HUDEP-2 (cell line): ENCODE data around the gene TMEM115.

Source experiments
- DNase-seq, 76 experiments: peaks; one replicate each; lab custom pipeline; 2025; ENCODE audit not compliant: unreplicated experiment in 76 of 76; lab: John Stamatoyannopoulos, UW

The TMEM115 gene

GRCh38 chr3:50380405-50381085 lies 21.2 kb upstream of the TMEM115 start:
- no peak for DNase-seq

GRCh38 chr3:50378757-50379156 lies 19.4 kb upstream of the TMEM115 start:
- DNase-seq, result no peak

GRCh38 chr3:50378024-50378423 lies 18.7 kb upstream of the TMEM115 start:
- DNase-seq, result no peak

GRCh38 chr3:50375258-50375931 lies 16.1 kb upstream of the TMEM115 start:
- DNase-seq, result no peak

GRCh38 chr3:50374363-50375257 lies 15.3 kb upstream of the TMEM115 start:
- DNase-seq, result no peak

GRCh38 chr3:50373146-50374051 lies 14.1 kb upstream of the TMEM115 start:
- DNase-seq, result no peak

- peak in 70 of 76 experiments; percentile 12 to 86 (median 66) for DNase-seq
These were observed 13.0 kb upstream of the TMEM115 start for GRCh38 chr3:50372349-50372748.

- DNase-seq, result peak in 32 of 76 experiments; percentile 5 to 62 (median 32)
These were observed 11.9 kb upstream of the TMEM115 start for GRCh38 chr3:50371133-50371685.

GRCh38 chr3:50370594-50370993 lies 11.3 kb upstream of the TMEM115 start:
- DNase-seq, result peak in 42 of 76 experiments; percentile 10 to 67 (median 32)

GRCh38 chr3:50369012-50369670 lies 9.8 kb upstream of the TMEM115 start:
- peak in 47 of 76 experiments; percentile 5 to 61 (median 35) for DNase-seq

GRCh38 chr3:50365842-50366220 lies 6.5 kb upstream of the TMEM115 start:
- DNase-seq, result no peak

GRCh38 chr3:50365080-50365841 lies 5.9 kb upstream of the TMEM115 start:
- DNase-seq, result peak in 71 of 76 experiments; percentile 4 to 87 (median 72)

GRCh38 chr3:50364573-50365079 lies 5.3 kb upstream of the TMEM115 start:
- peak in 2 of 76 experiments; percentile 37 to 40 for DNase-seq

- no peak for DNase-seq
These were observed 414 bp upstream of the TMEM115 start for GRCh38 chr3:50359760-50360110.

GRCh38 chr3:50358355-50358910 lies 888 bp downstream of the TMEM115 start:
- no peak for DNase-seq

- peak in 3 of 76 experiments; percentile 11 to 21 (median 13) for DNase-seq
These were observed 1.8 kb downstream of the TMEM115 start for GRCh38 chr3:50357481-50357880.

GRCh38 chr3:50356553-50356952 lies 2.8 kb downstream of the TMEM115 start:
- peak in 71 of 76 experiments; percentile 30 to 84 (median 64) for DNase-seq
